Measurements from ENCODE around the gene NFKB1. TPM values are rescaled to one million over a fixed set of nuclear protein-coding genes. Genes with fewer than 3 reads are reported as not detected.

The NFKB1 gene
- polyA plus RNA-seq, 1 experiment, result 24.1 TPM

- CTCF ChIA-PET, result interaction anchor here (1.7 kb wide), 1 partner anchor 22 kb away, joined by 4 read pairs; no protein-coding TSS in a partner anchor
- DNase-seq (ENCODE audit: low read depth, low spot score), result no peak
- no peak for TF ChIP-seq CTCF (IDR thresholded peaks at IDR 0.05; ENCODE audit: low read depth, low read length)
- Histone ChIP-seq H3K27ac (ENCODE audit: low read depth, low read length) (no peak overlapping the region), H3K9me3 (ENCODE audit: control insufficient read depth, insufficient read depth, low read length) (no peaks in the 10 kb centered on the region), H3K4me3 (ENCODE audit: low read depth, low read length) (no peak overlapping the region), H3K27me3 (ENCODE audit: control insufficient read depth, insufficient read depth, low read length) (no peaks in the 10 kb centered on the region)
- POLR2A ChIA-PET, result no interaction called here
Observed at GRCh38 chr4:102642631-102643298, 141.6 kb downstream of the NFKB1 start.

- DNase-seq (ENCODE audit: low read depth, low spot score), result no peak
- H3K4me3 ChIP-seq (ENCODE audit: low read depth, low read length), result no peak overlapping the region
- ChIA-PET CTCF (no interaction called here), POLR2A (no interaction called here)
- H3K27ac ChIP-seq (ENCODE audit: low read depth, low read length), result no peak overlapping the region
- H3K9me3 ChIP-seq (ENCODE audit: control insufficient read depth, insufficient read depth, low read length), result no peaks in the 10 kb centered on the region
- no peaks in the 10 kb centered on the region for H3K27me3 ChIP-seq (ENCODE audit: control insufficient read depth, insufficient read depth, low read length)
- no peak for TF ChIP-seq CTCF (IDR thresholded peaks at IDR 0.05; ENCODE audit: low read depth, low read length)
Observed at GRCh38 chr4:102647117-102647516, 146.0 kb downstream of the NFKB1 start.

GRCh38 chr4:102657206-102657605 is 156.0 kb downstream of the NFKB1 start:
- no peak for TF ChIP-seq CTCF (IDR thresholded peaks at IDR 0.05; ENCODE audit: low read depth, low read length)
- H3K9me3 ChIP-seq (ENCODE audit: control insufficient read depth, insufficient read depth, low read length), result peaks cover 2% of the 10 kb centered on the region; the same call in 1 of the 2 replicates
- CTCF ChIA-PET, result no interaction called here
- no peak overlapping the region for H3K27ac ChIP-seq (ENCODE audit: low read depth, low read length)
- no peak for DNase-seq (ENCODE audit: low read depth, low spot score)
- no peaks in the 10 kb centered on the region for H3K27me3 ChIP-seq (ENCODE audit: control insufficient read depth, insufficient read depth, low read length)
- no peak overlapping the region for H3K4me3 ChIP-seq (ENCODE audit: low read depth, low read length)
- POLR2A ChIA-PET, result no interaction called here

- CTCF ChIA-PET, result interaction anchor here (0.6 kb wide), 1 partner anchor 429 kb away, joined by 3 read pairs; no protein-coding TSS in a partner anchor
- POLR2A ChIA-PET, result interaction anchor here (0.7 to 1.3 kb wide), 2 partner anchors 38 to 165 kb away, joined by 3 to 5 read pairs; partner anchors contain the start of gene UBE2D3
- Histone ChIP-seq H3K27ac (ENCODE audit: low read depth, low read length) (no peak overlapping the region), H3K4me3 (ENCODE audit: low read depth, low read length) (no peak overlapping the region), H3K9me3 (ENCODE audit: control insufficient read depth, insufficient read depth, low read length) (peaks cover 2% of the 10 kb centered on the region; the same call in 1 of the 2 replicates), H3K27me3 (ENCODE audit: control insufficient read depth, insufficient read depth, low read length) (no peaks in the 10 kb centered on the region)
- no peak for TF ChIP-seq CTCF (IDR thresholded peaks at IDR 0.05; ENCODE audit: low read depth, low read length)
- no peak for DNase-seq (ENCODE audit: low read depth, low spot score)
Observed at GRCh38 chr4:102663073-102663472, 161.9 kb downstream of the NFKB1 start.

- no peak for TF ChIP-seq CTCF (IDR thresholded peaks at IDR 0.05; ENCODE audit: low read depth, low read length)
- Histone ChIP-seq H3K9me3 (ENCODE audit: control insufficient read depth, insufficient read depth, low read length) (no peaks in the 10 kb centered on the region), H3K27ac (ENCODE audit: low read depth, low read length) (no peak overlapping the region), H3K27me3 (ENCODE audit: control insufficient read depth, insufficient read depth, low read length) (no peaks in the 10 kb centered on the region), H3K4me3 (ENCODE audit: low read depth, low read length) (no peak overlapping the region)
- DNase-seq (ENCODE audit: low read depth, low spot score), result no peak
- CTCF ChIA-PET, result no interaction called here
- POLR2A ChIA-PET, result no interaction called here
Observed at GRCh38 chr4:102665527-102665926, 164.4 kb downstream of the NFKB1 start.

Other genes with a start within 250 kb of the NFKB1 start
- 0.05 and 0.11 TPM in 2 replicates for gene SLC39A8, start 155.9 kb upstream of the NFKB1 start, polyA plus RNA-seq (2011; rRNA removed)

Measured in AG04450 (cell line).